Measurements from ENCODE around the gene DGKZ. TPM values are rescaled to one million over a fixed set of nuclear protein-coding genes. Genes with fewer than 3 reads are reported as not detected.

DGKZ gene
- total RNA-seq, 1 donor from 2014 or later, result 51.6 TPM

GRCh38 chr11:46343520-46343919 lies 3.7 kb upstream of the DGKZ start:
- no peak for DNase-seq (ENCODE audit: low read depth in 2 of 2)

GRCh38 chr11:46345131-46345597 lies 2.1 kb upstream of the DGKZ start:
- DNase-seq (ENCODE audit: low read depth in 2 of 2), result peak in 1 of 2 donors; percentile 64

DNA sequence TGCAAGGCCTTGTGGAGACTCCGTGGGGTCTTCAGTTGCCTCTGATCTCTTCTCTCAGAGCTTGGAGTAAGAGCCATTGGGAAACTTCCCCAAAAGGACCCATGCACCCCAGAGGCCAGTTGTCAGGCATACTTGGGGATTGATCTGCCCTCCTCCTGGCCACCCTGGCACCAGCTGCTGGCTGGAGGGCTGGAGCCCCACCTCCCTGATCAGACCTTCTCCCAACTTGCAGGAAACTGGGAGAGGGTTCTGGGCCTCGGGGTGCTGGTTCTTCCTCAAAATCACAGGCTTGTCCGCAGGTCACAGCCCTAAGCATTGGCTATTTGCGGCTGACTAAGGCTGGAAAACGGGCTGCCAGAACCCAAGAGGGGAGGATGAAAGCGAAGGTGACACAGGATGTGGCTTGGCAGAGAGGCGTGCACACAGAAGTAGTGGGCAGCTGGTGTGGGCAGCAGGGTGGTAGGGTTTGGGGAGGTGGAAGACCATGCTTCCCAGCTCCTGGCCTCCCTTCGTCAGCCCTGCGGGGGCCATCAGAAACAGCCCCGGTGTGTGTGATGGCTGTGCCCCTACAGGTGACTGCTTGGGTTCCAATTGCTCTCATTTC lies 1.3 kb upstream of the DGKZ start:
- no peak for DNase-seq (ENCODE audit: low read depth in 2 of 2)

GRCh38 chr11:46347637-46348311 lies 511 bp downstream of the DGKZ start:
- DNase-seq (ENCODE audit: low read depth in 2 of 2), result no peak

- no peak for DNase-seq (ENCODE audit: low read depth in 2 of 2)
Measured at GRCh38 chr11:46348566-46349401, 1.5 kb downstream of the DGKZ start.

- DNase-seq (ENCODE audit: low read depth in 2 of 2), result no peak
Measured at GRCh38 chr11:46350695-46351094, 3.4 kb downstream of the DGKZ start.

GRCh38 chr11:46351148-46351547 lies 3.9 kb downstream of the DGKZ start:
- no peak for DNase-seq (ENCODE audit: low read depth in 2 of 2)

- no peak for DNase-seq (ENCODE audit: low read depth in 2 of 2)
Measured at GRCh38 chr11:46351606-46352005, 4.3 kb downstream of the DGKZ start.

DNA sequence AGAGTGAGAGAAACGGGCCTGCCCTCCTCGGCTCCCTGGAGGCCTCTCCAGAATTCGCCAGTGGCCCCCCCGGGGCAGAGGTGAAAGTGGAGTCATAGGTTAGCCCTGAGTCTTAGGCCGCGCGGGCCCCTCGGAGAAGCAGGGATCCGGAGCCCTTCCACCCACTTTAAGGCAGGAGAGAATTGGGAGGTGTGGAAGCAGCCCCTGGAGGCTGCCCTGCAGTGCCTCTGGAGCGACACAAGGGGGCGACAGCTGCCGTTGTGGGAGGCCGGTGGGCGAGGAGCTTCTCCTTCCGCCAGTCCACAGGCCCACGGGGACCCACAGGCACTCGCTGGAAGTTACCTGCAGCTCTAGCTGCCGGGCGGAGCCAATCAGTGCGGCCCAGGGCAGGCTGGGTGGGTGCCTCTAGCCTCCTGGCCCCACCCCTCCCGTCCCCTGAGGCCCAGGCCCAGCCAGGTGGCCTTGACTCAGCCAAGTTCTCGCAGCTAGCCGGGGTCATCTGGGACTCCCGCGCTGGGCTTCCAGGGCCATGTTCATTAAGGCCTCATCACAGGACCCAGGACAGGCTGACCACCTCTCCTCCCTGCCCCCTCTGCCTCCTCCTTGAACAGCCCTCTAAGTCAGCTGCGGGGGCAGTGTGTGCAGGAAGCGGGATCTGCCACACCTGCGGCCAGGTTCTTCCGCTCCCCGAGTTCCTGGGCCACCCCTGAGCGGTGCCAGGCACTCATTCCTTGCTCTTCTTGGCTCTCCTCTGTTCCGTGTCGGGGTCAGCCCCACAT lies 5.0 kb downstream of the DGKZ start:
- DNase-seq (ENCODE audit: low read depth in 2 of 2), result peak in 1 of 2 donors; percentile 66

DNA sequence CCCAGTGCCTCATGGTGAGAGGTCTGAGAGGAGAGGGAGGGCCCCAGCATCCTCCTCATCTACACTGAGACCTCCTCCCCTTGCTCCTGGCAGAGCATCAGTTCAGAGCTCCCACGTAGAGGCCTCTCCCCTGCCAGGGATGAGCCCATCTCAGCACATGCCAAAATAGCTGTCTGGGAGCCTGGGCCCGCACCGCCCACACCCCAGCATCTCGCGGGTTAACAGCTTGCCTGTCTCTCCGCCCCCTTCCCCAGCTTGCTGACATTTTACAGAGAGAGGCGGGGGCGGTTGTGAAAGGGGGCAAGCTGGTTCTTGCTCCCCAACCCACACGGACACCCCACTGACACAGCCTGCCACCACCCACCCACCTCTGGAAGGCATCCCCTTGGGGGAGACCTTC lies 6.4 kb downstream of the DGKZ start:
- DNase-seq (ENCODE audit: low read depth in 2 of 2), result no peak

DNA sequence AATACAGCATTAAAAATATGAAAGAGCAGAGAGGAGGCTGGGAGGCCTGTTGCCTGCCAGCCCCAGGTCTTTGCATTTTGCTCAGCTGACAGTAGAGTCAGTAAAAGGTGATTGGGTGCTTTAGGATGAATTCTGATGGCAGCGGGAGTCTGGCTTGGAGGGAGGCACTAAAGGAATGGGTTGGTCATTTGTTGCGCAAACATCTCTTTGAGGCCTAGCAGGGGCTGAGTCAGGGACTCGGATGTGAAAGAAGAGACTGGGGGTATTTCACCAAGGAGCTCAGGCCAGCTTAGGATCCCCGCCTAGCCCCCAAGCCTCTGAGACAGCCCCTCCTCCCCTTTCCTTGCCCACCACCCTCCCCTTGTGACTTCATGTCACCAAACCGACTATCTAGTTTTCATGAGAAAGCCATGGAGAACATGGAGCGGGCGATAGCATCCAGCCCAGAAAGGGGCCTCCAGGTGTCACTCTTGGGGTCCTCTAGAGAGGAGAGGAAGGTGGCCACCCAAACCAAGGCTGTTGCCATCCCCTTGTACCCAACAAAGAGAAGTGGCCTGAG lies 9.7 kb downstream of the DGKZ start:
- DNase-seq (ENCODE audit: low read depth in 2 of 2), result no peak

DNA sequence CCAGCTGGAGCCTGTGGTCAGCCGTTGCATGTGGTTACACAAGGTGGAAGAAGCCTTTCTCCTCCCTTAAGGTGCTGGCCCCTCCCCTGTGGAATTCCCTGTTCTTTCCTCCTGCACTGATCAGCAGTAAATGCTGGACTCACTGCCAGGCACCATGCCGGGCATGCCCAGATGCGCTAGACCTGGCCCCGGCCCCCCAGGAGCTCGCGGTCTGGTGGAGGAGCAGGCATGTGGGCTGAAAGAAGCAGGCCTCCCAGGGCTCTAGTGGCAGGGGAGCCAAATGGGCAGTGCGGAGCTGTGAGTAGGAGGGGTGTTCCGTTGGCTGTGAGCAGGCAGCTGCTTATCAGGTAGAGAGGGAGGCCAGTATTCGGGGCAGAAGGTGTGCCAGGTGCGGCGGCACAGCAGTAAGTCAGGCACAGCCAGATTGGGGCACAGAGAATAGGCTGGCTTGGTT lies 10.2 kb downstream of the DGKZ start:
- no peak for DNase-seq (ENCODE audit: low read depth in 2 of 2)

- DNase-seq (ENCODE audit: low read depth in 2 of 2), result no peak
Measured at GRCh38 chr11:46359953-46360352, 12.7 kb downstream of the DGKZ start.

- no peak for DNase-seq (ENCODE audit: low read depth in 2 of 2)
Measured at GRCh38 chr11:46360878-46361277, 13.6 kb downstream of the DGKZ start.

- peak; percentile 49 to 80 for DNase-seq (ENCODE audit: low read depth in 2 of 2)
Measured at GRCh38 chr11:46361283-46362155, 14.3 kb downstream of the DGKZ start.

- no peak for DNase-seq (ENCODE audit: low read depth in 2 of 2)
Measured at GRCh38 chr11:46362156-46363030, 15.1 kb downstream of the DGKZ start.

DNA sequence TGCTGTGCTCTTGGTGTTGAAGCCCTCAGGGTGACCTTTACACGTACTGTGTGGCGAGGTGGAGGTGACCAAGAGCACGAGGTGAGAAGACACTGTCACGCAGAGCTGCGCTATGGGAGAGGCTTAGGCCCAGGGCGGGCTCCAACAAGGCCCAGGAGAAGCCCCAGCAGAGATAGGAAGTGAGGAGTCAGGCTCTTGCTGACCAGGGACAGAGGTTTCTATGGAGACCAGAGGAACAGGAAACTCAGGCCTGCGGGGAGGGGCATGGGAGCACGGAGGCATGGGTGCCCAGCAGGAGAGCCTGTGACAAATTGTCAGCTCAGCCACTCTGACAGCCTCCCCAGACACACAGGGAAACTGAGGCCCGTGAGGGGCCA lies 15.8 kb downstream of the DGKZ start:
- DNase-seq (ENCODE audit: low read depth in 2 of 2), result peak; percentile 93 to 94

- peak; percentile 92 to 93 for DNase-seq (ENCODE audit: low read depth in 2 of 2)
Measured at GRCh38 chr11:46363455-46364005, 16.3 kb downstream of the DGKZ start.

- no peak for DNase-seq (ENCODE audit: low read depth in 2 of 2)
Measured at GRCh38 chr11:46364056-46364455, 16.8 kb downstream of the DGKZ start.
